ENCODE results near the gene PF4V1. TPM values are rescaled to one million over a fixed set of nuclear protein-coding genes. Genes with fewer than 3 reads are reported as not detected.

The PF4V1 gene
- 1.6 TPM in 1 of 2 replicates, not detected in the other for total RNA-seq

GRCh38 chr4:73853246-73853704 is at the start of gene PF4V1:
Gene PF4V1, plus strand, starts transcription at chr4:73853296. Its CDS starts 67 bp downstream, at chr4:73853363.
- DNase-seq (ENCODE audit: low read depth) (no peak), FAIRE-seq (no peak)
- H3K36me3 ChIP-seq (ENCODE audit: control insufficient read depth, insufficient read depth, low read length), result no peaks in the 10 kb centered on the region
- TF ChIP-seq CTCF (IDR thresholded peaks at IDR 0.05; ENCODE audit: insufficient read depth, low read length, severe bottlenecking), result peak; percentile 57
- H3K4me3 ChIP-seq (ENCODE audit: low read depth, low read length), result peak within 1 kb of the TSS; percentile 13
- H3K27me3 ChIP-seq (ENCODE audit: control insufficient read depth, insufficient read depth, low read length), result no peaks in the 10 kb centered on the region

- FAIRE-seq (no peak), DNase-seq (ENCODE audit: low read depth) (no peak)
- Histone ChIP-seq H3K4me3 (ENCODE audit: low read depth, low read length) (no peak overlapping the region), H3K27me3 (ENCODE audit: control insufficient read depth, insufficient read depth, low read length) (no peaks in the 10 kb centered on the region), H3K36me3 (ENCODE audit: control insufficient read depth, insufficient read depth, low read length) (no peaks in the 10 kb centered on the region)
- TF ChIP-seq CTCF (IDR thresholded peaks at IDR 0.05; ENCODE audit: insufficient read depth, low read length, severe bottlenecking), result no peak
Measured at GRCh38 chr4:73810191-73810590, 42.9 kb upstream of the PF4V1 start.

- Histone ChIP-seq H3K27me3 (ENCODE audit: control insufficient read depth, insufficient read depth, low read length) (no peaks in the 10 kb centered on the region), H3K4me3 (ENCODE audit: low read depth, low read length) (no peak overlapping the region), H3K36me3 (ENCODE audit: control insufficient read depth, insufficient read depth, low read length) (no peaks in the 10 kb centered on the region)
- TF ChIP-seq CTCF (IDR thresholded peaks at IDR 0.05; ENCODE audit: insufficient read depth, low read length, severe bottlenecking), result no peak
- no peak for FAIRE-seq
- no peak for DNase-seq (ENCODE audit: low read depth)
Measured at GRCh38 chr4:73811841-73812240, 41.3 kb upstream of the PF4V1 start.

GRCh38 chr4:73814679-73815078 is 38.4 kb upstream of the PF4V1 start:
- Histone ChIP-seq H3K36me3 (ENCODE audit: control insufficient read depth, insufficient read depth, low read length) (no peaks in the 10 kb centered on the region), H3K27me3 (ENCODE audit: control insufficient read depth, insufficient read depth, low read length) (no peaks in the 10 kb centered on the region), H3K4me3 (ENCODE audit: low read depth, low read length) (no peak overlapping the region)
- peak; percentile 90 for DNase-seq (ENCODE audit: low read depth)
- FAIRE-seq, result no peak
- no peak for TF ChIP-seq CTCF (IDR thresholded peaks at IDR 0.05; ENCODE audit: insufficient read depth, low read length, severe bottlenecking)

- DNase-seq (ENCODE audit: low read depth) (peak; percentile 77), FAIRE-seq (peak; percentile 13)
- no peak for TF ChIP-seq CTCF (IDR thresholded peaks at IDR 0.05; ENCODE audit: insufficient read depth, low read length, severe bottlenecking)
Measured at GRCh38 chr4:73815145-73815544, 38.0 kb upstream of the PF4V1 start.

GRCh38 chr4:73816814-73817213 is 36.3 kb upstream of the PF4V1 start:
- FAIRE-seq (peak; percentile 43), DNase-seq (ENCODE audit: low read depth) (peak; percentile 92)
- TF ChIP-seq CTCF (IDR thresholded peaks at IDR 0.05; ENCODE audit: insufficient read depth, low read length, severe bottlenecking), result no peak
- H3K4me3 ChIP-seq (ENCODE audit: low read depth, low read length), result no peak overlapping the region
- H3K36me3 ChIP-seq (ENCODE audit: control insufficient read depth, insufficient read depth, low read length), result no peaks in the 10 kb centered on the region
- H3K27me3 ChIP-seq (ENCODE audit: control insufficient read depth, insufficient read depth, low read length), result no peaks in the 10 kb centered on the region

More at GRCh38 chr4:73815145-73815544, 38.0 kb upstream of the PF4V1 start:
- H3K4me3 ChIP-seq (ENCODE audit: low read depth, low read length), result no peak overlapping the region
- no peaks in the 10 kb centered on the region for H3K27me3 ChIP-seq (ENCODE audit: control insufficient read depth, insufficient read depth, low read length)
- H3K36me3 ChIP-seq (ENCODE audit: control insufficient read depth, insufficient read depth, low read length), result no peaks in the 10 kb centered on the region

Measured in bronchial epithelial cell (primary cell).